ENCODE data around the gene HOXB2. TPM values are rescaled to one million over a fixed set of nuclear protein-coding genes. Genes with fewer than 3 reads are reported as not detected.

The HOXB2 gene
- total RNA-seq, 1 donor, result 7.6 TPM

- Histone ChIP-seq H3K9me3 (ENCODE audit: low read depth, low read length) (no peaks in the 10 kb centered on the region), H3K4me3 (ENCODE audit: low read length) (no peak overlapping the region), H3K27me3 (ENCODE audit: insufficient read depth, low read length) (peaks cover 23% of the 10 kb centered on the region), H3K4me1 (ENCODE audit: insufficient read depth, low read length) (no peaks in the 10 kb centered on the region)
Observed at GRCh38 chr17:48554412-48555257, 9.7 kb upstream of the HOXB2 start.

DNA sequence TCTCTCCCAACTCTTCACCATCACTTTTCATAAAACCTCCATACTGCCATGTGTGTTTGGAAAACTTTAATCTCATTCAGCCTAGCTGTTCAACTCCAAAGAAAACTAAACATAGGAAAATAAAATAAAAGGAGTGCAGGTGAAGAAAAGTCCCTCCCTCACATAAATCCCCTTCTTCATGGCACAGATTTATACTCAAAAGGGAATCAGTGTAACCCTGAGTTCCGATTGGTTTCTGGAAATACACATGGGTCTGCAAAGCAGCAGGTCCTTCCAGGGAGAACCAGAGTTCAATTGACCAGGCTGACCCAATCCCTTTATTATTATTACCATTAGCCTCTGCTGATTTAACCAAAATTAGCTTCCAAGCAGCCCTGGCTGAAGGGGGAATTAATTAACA lies 8.9 kb upstream of the HOXB2 start:
- no peaks in the 10 kb centered on the region for H3K4me1 ChIP-seq (ENCODE audit: insufficient read depth, low read length)
- peaks cover 23% of the 10 kb centered on the region for H3K27me3 ChIP-seq (ENCODE audit: insufficient read depth, low read length)
- H3K4me3 ChIP-seq (ENCODE audit: low read length), result no peak overlapping the region
- H3K9me3 ChIP-seq (ENCODE audit: low read depth, low read length), result no peaks in the 10 kb centered on the region

- H3K4me3 ChIP-seq (ENCODE audit: low read length), result no peak overlapping the region
- peaks cover 26% of the 10 kb centered on the region for H3K27me3 ChIP-seq (ENCODE audit: insufficient read depth, low read length)
- H3K9me3 ChIP-seq (ENCODE audit: low read depth, low read length), result no peaks in the 10 kb centered on the region
- peaks cover 6% of the 10 kb centered on the region for H3K4me1 ChIP-seq (ENCODE audit: insufficient read depth, low read length)
Observed at GRCh38 chr17:48553190-48553547, 8.3 kb upstream of the HOXB2 start.

DNA sequence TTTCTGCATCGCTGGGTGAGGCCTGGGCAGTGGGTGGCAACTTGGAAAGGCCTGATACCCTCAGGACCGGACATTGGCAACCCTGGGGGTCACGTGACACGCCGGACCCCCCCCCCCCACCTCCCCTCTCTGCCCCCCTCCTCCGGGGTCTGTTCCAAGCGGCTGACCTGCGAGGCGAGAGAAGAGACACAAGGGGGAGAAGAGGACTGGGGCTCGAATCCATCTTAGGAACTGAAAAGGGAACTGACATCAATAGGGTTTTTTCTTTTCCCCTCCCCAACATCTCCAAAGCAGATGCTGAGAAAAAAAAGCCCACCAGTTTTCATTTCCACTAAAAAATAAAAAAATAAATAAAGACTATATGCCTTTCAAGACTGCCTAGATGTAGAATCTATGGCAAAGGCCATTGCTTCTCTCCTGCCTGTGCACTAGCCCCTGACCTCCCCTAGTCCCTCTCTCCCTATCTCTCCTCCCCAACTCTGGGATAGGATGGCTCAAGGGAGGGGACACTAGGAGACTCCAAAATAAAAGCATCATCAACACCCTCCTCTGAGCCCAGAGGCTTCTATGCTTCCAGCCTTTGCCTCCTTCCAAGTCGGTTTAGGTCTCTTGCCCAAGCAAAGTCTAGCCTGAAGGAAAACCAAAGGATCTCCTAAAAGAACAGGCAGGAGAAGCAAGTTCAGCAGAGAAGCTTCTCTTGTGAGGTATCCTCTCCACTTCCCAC lies 7.7 kb upstream of the HOXB2 start:
- H3K27me3 ChIP-seq (ENCODE audit: insufficient read depth, low read length), result peaks cover 31% of the 10 kb centered on the region
- H3K9me3 ChIP-seq (ENCODE audit: low read depth, low read length), result no peaks in the 10 kb centered on the region
- H3K4me1 ChIP-seq (ENCODE audit: insufficient read depth, low read length), result peaks cover 11% of the 10 kb centered on the region
- H3K4me3 ChIP-seq (ENCODE audit: low read length), result no peak overlapping the region

- H3K9me3 ChIP-seq (ENCODE audit: low read depth, low read length), result no peaks in the 10 kb centered on the region
- peaks cover 17% of the 10 kb centered on the region for H3K4me1 ChIP-seq (ENCODE audit: insufficient read depth, low read length)
- peaks cover 33% of the 10 kb centered on the region for H3K27me3 ChIP-seq (ENCODE audit: insufficient read depth, low read length)
- no peak overlapping the region for H3K4me3 ChIP-seq (ENCODE audit: low read length)
Observed at GRCh38 chr17:48551596-48552465, 6.9 kb upstream of the HOXB2 start.

GRCh38 chr17:48551214-48551555 lies 6.3 kb upstream of the HOXB2 start:
- peaks cover 20% of the 10 kb centered on the region for H3K4me1 ChIP-seq (ENCODE audit: insufficient read depth, low read length)
- H3K4me3 ChIP-seq (ENCODE audit: low read length), result no peak overlapping the region
- H3K9me3 ChIP-seq (ENCODE audit: low read depth, low read length), result no peaks in the 10 kb centered on the region
- peaks cover 35% of the 10 kb centered on the region for H3K27me3 ChIP-seq (ENCODE audit: insufficient read depth, low read length)

DNA sequence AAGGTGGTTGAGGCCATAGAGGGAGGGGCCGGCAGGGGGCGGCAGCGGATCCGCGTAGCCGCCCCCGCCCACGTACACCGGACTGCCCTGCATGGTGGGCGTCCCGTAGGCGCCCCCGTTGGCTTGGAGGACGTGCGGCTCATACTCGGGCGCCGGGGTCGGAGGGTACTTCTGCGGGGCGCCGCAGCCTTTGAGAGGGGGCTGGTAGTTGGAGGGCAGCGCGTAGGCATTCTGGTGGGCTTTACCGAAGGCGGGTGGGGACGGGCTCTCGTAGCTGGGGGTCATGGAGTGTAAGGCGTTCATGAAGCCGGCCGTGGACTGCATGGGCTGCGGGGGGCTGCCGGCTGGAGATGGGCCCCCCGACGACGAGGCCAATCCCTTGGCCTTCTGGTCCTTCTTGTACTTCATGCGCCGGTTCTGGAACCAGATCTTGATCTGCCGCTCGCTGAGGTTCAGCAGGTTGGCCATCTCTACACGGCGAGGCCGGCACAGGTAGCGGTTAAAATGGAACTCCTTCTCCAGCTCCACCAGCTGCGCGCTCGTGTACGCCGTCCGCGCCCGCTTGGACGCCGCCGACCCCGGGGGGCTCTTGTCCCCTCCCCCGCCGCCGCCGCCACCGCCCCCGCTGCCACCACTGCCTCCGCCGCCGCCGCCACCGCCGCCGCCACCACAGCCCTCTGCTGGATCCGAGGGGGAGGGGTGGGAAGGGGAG lies 5.7 kb upstream of the HOXB2 start:
- Histone ChIP-seq H3K4me1 (ENCODE audit: insufficient read depth, low read length) (peaks cover 20% of the 10 kb centered on the region), H3K27me3 (ENCODE audit: insufficient read depth, low read length) (peaks cover 30% of the 10 kb centered on the region), H3K9me3 (ENCODE audit: low read depth, low read length) (no peaks in the 10 kb centered on the region), H3K4me3 (ENCODE audit: low read length) (no peak overlapping the region)

GRCh38 chr17:48549914-48550501 lies 5.1 kb upstream of the HOXB2 start:
- Histone ChIP-seq H3K27me3 (ENCODE audit: insufficient read depth, low read length) (peaks cover 37% of the 10 kb centered on the region), H3K4me1 (ENCODE audit: insufficient read depth, low read length) (peaks cover 25% of the 10 kb centered on the region), H3K4me3 (ENCODE audit: low read length) (no peak overlapping the region), H3K9me3 (ENCODE audit: low read depth, low read length) (no peaks in the 10 kb centered on the region)

DNA sequence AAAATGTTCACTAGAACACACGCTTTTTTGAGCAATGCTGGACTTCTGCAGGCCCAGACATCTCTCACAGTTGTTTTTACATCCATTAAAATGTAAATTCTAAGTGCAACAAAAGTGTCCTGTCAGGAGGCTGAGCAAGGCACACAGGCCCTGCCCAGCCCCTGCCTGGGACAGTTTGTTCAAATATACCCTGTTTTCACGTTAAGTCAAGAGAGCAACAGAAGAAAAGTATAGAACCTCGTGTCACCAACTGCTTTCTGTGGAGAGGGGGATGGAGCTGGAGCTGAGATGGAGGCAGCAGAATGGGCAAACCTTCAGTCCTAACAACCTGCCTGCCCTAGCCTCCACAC lies 4.3 kb upstream of the HOXB2 start:
- Histone ChIP-seq H3K4me1 (ENCODE audit: insufficient read depth, low read length) (peaks cover 30% of the 10 kb centered on the region), H3K9me3 (ENCODE audit: low read depth, low read length) (no peaks in the 10 kb centered on the region), H3K4me3 (ENCODE audit: low read length) (no peak overlapping the region), H3K27me3 (ENCODE audit: insufficient read depth, low read length) (peaks cover 31% of the 10 kb centered on the region)

- Histone ChIP-seq H3K4me1 (ENCODE audit: insufficient read depth, low read length) (peaks cover 35% of the 10 kb centered on the region), H3K4me3 (ENCODE audit: low read length) (no peak overlapping the region), H3K9me3 (ENCODE audit: low read depth, low read length) (no peaks in the 10 kb centered on the region)
Observed at GRCh38 chr17:48548523-48549280, 3.8 kb upstream of the HOXB2 start.

GRCh38 chr17:48547808-48548522 lies 3.1 kb upstream of the HOXB2 start:
- Histone ChIP-seq H3K4me3 (ENCODE audit: low read length) (peak overlapping the region; percentile 30), H3K27me3 (ENCODE audit: insufficient read depth, low read length) (peaks cover 40% of the 10 kb centered on the region), H3K9me3 (ENCODE audit: low read depth, low read length) (no peaks in the 10 kb centered on the region), H3K4me1 (ENCODE audit: insufficient read depth, low read length) (peaks cover 41% of the 10 kb centered on the region)

More at GRCh38 chr17:48548523-48549280, 3.8 kb upstream of the HOXB2 start:
- H3K27me3 ChIP-seq (ENCODE audit: insufficient read depth, low read length), result peaks cover 36% of the 10 kb centered on the region

- peaks cover 48% of the 10 kb centered on the region for H3K27me3 ChIP-seq (ENCODE audit: insufficient read depth, low read length)
- no peak overlapping the region for H3K4me3 ChIP-seq (ENCODE audit: low read length)
- peaks cover 48% of the 10 kb centered on the region for H3K4me1 ChIP-seq (ENCODE audit: insufficient read depth, low read length)
- no peaks in the 10 kb centered on the region for H3K9me3 ChIP-seq (ENCODE audit: low read depth, low read length)
Observed at GRCh38 chr17:48546924-48547807, 2.3 kb upstream of the HOXB2 start.
